ENCODE measurements around the gene ALG9.

- TF ChIP-seq CTCF (conservative IDR thresholded peaks at IDR 0.05 in 1 of 2, IDR thresholded peaks at IDR 0.05 in 1 of 2; ENCODE audit: low read depth in 1 of 2, low read length in 2 of 2) (no peak), EZH2 (IDR thresholded peaks at IDR 0.05; ENCODE audit: low read length, missing control alignments) (no peak)
These were observed 46.4 kb upstream of the ALG9 start for GRCh38 chr11:111917788-111918187.
